HepG2 (cell line): Measurements from ENCODE around the gene FXYD1. TPM values are rescaled to one million over a fixed set of nuclear protein-coding genes. Genes with fewer than 3 reads are reported as not detected.

Experiments
- FOXJ3 ChIP-seq: sonication (generic); formaldehyde crosslinking; IDR thresholded peaks from 2 replicates; pipeline ENCODE4 v1.4.0; 2020; ENCODE audit warnings: missing genetic modification reagents, mild to moderate bottlenecking, borderline replicate concordance
- GATA4 ChIP-seq: sonication (generic); IDR thresholded peaks from 2 replicates; pipeline ENCODE4 v1.6.1; 2016; ENCODE audit warnings: antibody characterized with exemption, low read depth, borderline replicate concordance
- GATAD2A ChIP-seq: IDR thresholded peaks from 2 replicates; pipeline ENCODE4 v1.6.1; 2016
- HMGXB3 ChIP-seq: sonication (generic); formaldehyde crosslinking; IDR thresholded peaks from 2 replicates; pipeline ENCODE4 v1.4.0; 2020; ENCODE audit warnings: missing genetic modification reagents, borderline replicate concordance
- KDM3A ChIP-seq: IDR thresholded peaks from 2 replicates; pipeline ENCODE4 v1.6.1; 2018; ENCODE audit warnings: low read depth, missing compliant biosample characterization
- LBX2 ChIP-seq: sonication (generic); formaldehyde crosslinking; IDR thresholded peaks from 2 replicates; pipeline ENCODE4 v1.5.0; 2020; ENCODE audit warnings: missing genetic modification reagents, mild to moderate bottlenecking, borderline replicate concordance
- NKX3-1 ChIP-seq: sonication (generic); formaldehyde crosslinking; IDR thresholded peaks from 2 replicates; pipeline ENCODE4 v1.5.0; 2020; ENCODE audit warnings: missing genetic modification reagents
- PHF5A ChIP-seq: IDR thresholded peaks from one replicate; pipeline ENCODE4 v1.6.1; 2018; ENCODE audit warnings: low read depth, missing genetic modification reagents; ENCODE audit not compliant: unreplicated experiment
- PRDM15 ChIP-seq: sonication (generic); formaldehyde crosslinking; IDR thresholded peaks from 2 replicates; pipeline ENCODE4 v1.4.0; 2020; ENCODE audit warnings: missing genetic modification reagents
- SIX1 ChIP-seq: sonication (generic); formaldehyde crosslinking; IDR thresholded peaks from 2 replicates; pipeline ENCODE4 v1.4.0; 2020; ENCODE audit warnings: missing genetic modification reagents, borderline replicate concordance
- SKI ChIP-seq: fragments of 450-650 bp; IDR thresholded peaks from one replicate; pipeline ENCODE4 v1.6.1; 2018; ENCODE audit warnings: mild to moderate bottlenecking; ENCODE audit not compliant: partially characterized antibody
- SMARCE1 ChIP-seq: fragments of 450-650 bp; IDR thresholded peaks from 2 replicates; pipeline ENCODE4 v1.6.1; 2017; ENCODE audit warnings: borderline replicate concordance
- TERF1 ChIP-seq: sonication (generic); formaldehyde crosslinking; IDR thresholded peaks from 2 replicates; pipeline ENCODE4 v1.8.0; 2022; ENCODE audit warnings: mild to moderate bottlenecking, missing genetic modification reagents, moderate library complexity
- XBP1 ChIP-seq: sonication (generic); formaldehyde crosslinking; IDR thresholded peaks from 2 replicates; pipeline ENCODE4 v1.5.0; 2020; ENCODE audit warnings: missing genetic modification reagents
- ZNF317 ChIP-seq: sonication (generic); formaldehyde crosslinking; IDR thresholded peaks from 2 replicates; pipeline ENCODE4 v1.5.0; 2020; ENCODE audit warnings: mild to moderate bottlenecking, missing genetic modification reagents
- ZNF562 ChIP-seq: sonication (generic); formaldehyde crosslinking; IDR thresholded peaks from 2 replicates; pipeline ENCODE4 v1.8.0; 2022; ENCODE audit warnings: missing genetic modification reagents, borderline replicate concordance
- ZNF773 ChIP-seq: sonication (generic); formaldehyde crosslinking; IDR thresholded peaks from 2 replicates; pipeline ENCODE4 v1.4.0; 2020; ENCODE audit warnings: missing genetic modification reagents, borderline replicate concordance
- ZNF777 ChIP-seq: sonication (generic); formaldehyde crosslinking; IDR thresholded peaks from 2 replicates; pipeline ENCODE4 v1.4.0; 2020; ENCODE audit warnings: missing genetic modification reagents
- ZNF841 ChIP-seq: sonication (generic); formaldehyde crosslinking; IDR thresholded peaks from 2 replicates; pipeline ENCODE4 v1.8.1; 2023; ENCODE audit warnings: missing genetic modification reagents, borderline replicate concordance
- ZSCAN20 ChIP-seq: sonication (generic); formaldehyde crosslinking; IDR thresholded peaks from 2 replicates; pipeline ENCODE4 v1.4.0; 2020; ENCODE audit warnings: missing genetic modification reagents, mild to moderate bottlenecking, borderline replicate concordance
- polyA plus RNA-seq, 8 experiments: library from polyadenylated mRNA; depleted of rRNA in 3 of 8; stranded (reverse) in 7 of 8; unstranded in 1 of 8; fragments of >200 nt; fragmentation: Illumina TruSeq in 4 of 8; extraction: Trizol in 4 of 8; gene quantifications; 2 replicates each; pipeline versions ENCODE4 v1.2.1 to v1.2.3, GENCODE V29; 2011 to 2016; ENCODE audit warnings: low read depth in 4 of 8, missing spikeins in 1 of 8, mixed read lengths in 1 of 8; ENCODE audit not compliant: insufficient read depth in 1 of 8
- total RNA-seq, 5 experiments: library from RNA; depleted of rRNA; stranded (reverse); fragments of >200 nt; fragmentation: Illumina TruSeq; extraction: Trizol; gene quantifications; 2 replicates each; pipeline ENCODE4 v1.2.3, GENCODE V29; 2016; ENCODE audit warnings: low read depth in 1 of 5

Gene FXYD1
- total and polyA plus RNA-seq, 2 of the 13 experiments (the other 11 are each of a cell fraction or from before 2014, with no cell fraction given): 31.2 TPM; not detected in 1

- TF ChIP-seq ZSCAN20 (CRISPR knock-in tag) (no peak), NKX3-1 (CRISPR knock-in tag) (no peak), SKI (peak; percentile 51), XBP1 (CRISPR knock-in tag) (no peak), TERF1 (CRISPR knock-in tag) (no peak), SIX1 (no peak), ZNF562 (CRISPR knock-in tag) (no peak), FOXJ3 (CRISPR knock-in tag) (no peak), HMGXB3 (CRISPR knock-in tag) (0 out of 2 replicates have a peak, but pooled peaks have one; percentile 38), ZNF773 (no peak), PRDM15 (CRISPR knock-in tag) (no peak), ZNF317 (CRISPR knock-in tag) (no peak), SMARCE1 (no peak), GATAD2A (peak; percentile 81), GATA4 (no peak), PHF5A (CRISPR knock-in tag) (no peak), ZNF777 (CRISPR knock-in tag) (no peak), ZNF841 (CRISPR knock-in tag) (no peak), LBX2 (CRISPR knock-in tag) (no peak), KDM3A (CRISPR knock-in tag) (peak; percentile 82; the same call in 1 of the 2 replicates)
These were observed 3.2 kb upstream of the FXYD1 start (continued) for GRCh38 chr19:35135389-35135909.
